HFFc6 (cell line): Measurements from ENCODE around the gene MRPL12. TPM values are rescaled to one million over a fixed set of nuclear protein-coding genes. Genes with fewer than 3 reads are reported as not detected.

Source experiments
- DNase-seq: peaks from one replicate; pipeline ENCODE4 v3.0.0-alpha.2; 2018
- H3K27ac Mint-ChIP-seq: 2 replicates; pipeline ENCODE4 v1.8.0; 2020; ENCODE audit warnings: mild to moderate bottlenecking, mixed read lengths
- H3K27me3 Mint-ChIP-seq: 2 replicates; pipeline ENCODE4 v1.8.0; 2021; ENCODE audit warnings: mild to moderate bottlenecking, moderate library complexity, mixed read lengths; ENCODE audit not compliant: insufficient read depth
- H3K36me3 Mint-ChIP-seq: 2 replicates; pipeline ENCODE4 v1.8.0; 2021; ENCODE audit warnings: low read depth, mixed read lengths
- H3K4me1 Mint-ChIP-seq: 2 replicates; pipeline ENCODE4 v1.8.0; 2020; ENCODE audit warnings: low read depth, mixed read lengths
- H3K4me3 Mint-ChIP-seq: 2 replicates; pipeline ENCODE4 v1.8.0; 2020; ENCODE audit warnings: mild to moderate bottlenecking, moderate library complexity, mixed read lengths
- H3K9me3 Mint-ChIP-seq: 2 replicates; pipeline ENCODE4 v1.8.0; 2020; ENCODE audit warnings: mild to moderate bottlenecking, mixed read lengths
- total RNA-seq, 6 experiments: library from RNA; stranded (reverse); fragmentation: NEBNext Ultra II Directional; extraction: Animal tissue kit (Norgen Biotek cat#: 25700); gene quantifications; 2 replicates in 1 of 6; 3 replicates in 5 of 6; pipeline ENCODE4 v1.2.3, GENCODE V29; 2021
- TF ChIP-seq, protein P1 (sequence below): fragments of 200-600 bp; sonication (generic); IDR thresholded peaks from 2 replicates; pipeline ENCODE4 v1.5.0; 2021; ENCODE audit warnings: antibody characterized with exemption, mild to moderate bottlenecking

The MRPL12 gene
- total RNA-seq, 6 experiments from 2014 or later, result 105 to 124 (median 113) TPM

- no peak overlapping the region for H3K4me3 Mint-ChIP-seq
- H3K9me3 Mint-ChIP-seq, result no peaks in the 10 kb centered on the region
- H3K4me1 Mint-ChIP-seq, result no peaks in the 10 kb centered on the region
- no peak for DNase-seq
- H3K27ac Mint-ChIP-seq, result no peak overlapping the region
- TF ChIP-seq, protein P1, sequence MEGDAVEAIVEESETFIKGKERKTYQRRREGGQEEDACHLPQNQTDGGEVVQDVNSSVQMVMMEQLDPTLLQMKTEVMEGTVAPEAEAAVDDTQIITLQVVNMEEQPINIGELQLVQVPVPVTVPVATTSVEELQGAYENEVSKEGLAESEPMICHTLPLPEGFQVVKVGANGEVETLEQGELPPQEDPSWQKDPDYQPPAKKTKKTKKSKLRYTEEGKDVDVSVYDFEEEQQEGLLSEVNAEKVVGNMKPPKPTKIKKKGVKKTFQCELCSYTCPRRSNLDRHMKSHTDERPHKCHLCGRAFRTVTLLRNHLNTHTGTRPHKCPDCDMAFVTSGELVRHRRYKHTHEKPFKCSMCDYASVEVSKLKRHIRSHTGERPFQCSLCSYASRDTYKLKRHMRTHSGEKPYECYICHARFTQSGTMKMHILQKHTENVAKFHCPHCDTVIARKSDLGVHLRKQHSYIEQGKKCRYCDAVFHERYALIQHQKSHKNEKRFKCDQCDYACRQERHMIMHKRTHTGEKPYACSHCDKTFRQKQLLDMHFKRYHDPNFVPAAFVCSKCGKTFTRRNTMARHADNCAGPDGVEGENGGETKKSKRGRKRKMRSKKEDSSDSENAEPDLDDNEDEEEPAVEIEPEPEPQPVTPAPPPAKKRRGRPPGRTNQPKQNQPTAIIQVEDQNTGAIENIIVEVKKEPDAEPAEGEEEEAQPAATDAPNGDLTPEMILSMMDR, result no peak
- peaks cover 7% of the 10 kb centered on the region for H3K27me3 Mint-ChIP-seq
- peaks cover 4% of the 10 kb centered on the region; the same call in 1 of the 2 replicates for H3K36me3 Mint-ChIP-seq
These were observed 11.6 kb upstream of the MRPL12 start for GRCh38 chr17:81691608-81692007.

DNA sequence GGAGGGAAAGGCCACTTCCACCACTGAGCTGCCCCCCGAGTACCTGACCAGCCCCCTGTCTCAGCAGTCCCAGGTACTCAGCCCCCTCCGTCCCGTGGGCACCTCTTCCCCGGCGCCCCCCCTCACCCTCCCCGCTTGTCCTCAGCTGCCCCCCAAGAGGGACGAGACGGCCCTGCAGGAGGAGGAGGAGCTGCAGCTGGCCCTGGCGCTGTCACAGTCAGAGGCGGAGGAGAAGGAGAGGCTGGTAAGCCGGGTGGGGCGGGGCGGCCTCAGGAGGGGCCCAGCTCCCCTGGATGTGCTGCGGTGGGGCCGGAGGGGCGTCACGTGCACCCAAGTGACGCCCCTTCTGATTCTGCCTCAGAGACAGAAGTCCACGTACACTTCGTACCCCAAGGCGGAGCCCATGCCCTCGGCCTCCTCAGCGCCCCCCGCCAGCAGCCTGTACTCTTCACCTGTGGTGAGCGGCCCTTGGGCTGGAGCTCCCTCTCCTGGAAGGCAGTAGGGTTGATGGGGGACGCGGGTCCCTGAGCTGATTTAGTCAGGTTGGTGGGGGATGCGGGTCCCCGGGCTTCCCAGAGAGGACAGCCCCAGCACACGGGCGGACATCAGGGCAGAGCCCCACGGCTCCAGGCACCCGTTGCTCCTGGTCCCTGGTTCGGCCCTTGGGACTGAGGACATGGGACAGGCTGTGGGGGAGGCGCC, 9.5 kb upstream of the MRPL12 start:
- H3K36me3 Mint-ChIP-seq, result peaks cover 19% of the 10 kb centered on the region
- H3K9me3 Mint-ChIP-seq, result no peaks in the 10 kb centered on the region
- H3K27ac Mint-ChIP-seq, result no peak overlapping the region
- peaks cover 4% of the 10 kb centered on the region for H3K27me3 Mint-ChIP-seq
- TF ChIP-seq, protein P1, result peak; percentile 21; the same call in 1 of the 2 replicates
- DNase-seq, result no peak
- no peak overlapping the region for H3K4me3 Mint-ChIP-seq
- no peaks in the 10 kb centered on the region for H3K4me1 Mint-ChIP-seq

DNA sequence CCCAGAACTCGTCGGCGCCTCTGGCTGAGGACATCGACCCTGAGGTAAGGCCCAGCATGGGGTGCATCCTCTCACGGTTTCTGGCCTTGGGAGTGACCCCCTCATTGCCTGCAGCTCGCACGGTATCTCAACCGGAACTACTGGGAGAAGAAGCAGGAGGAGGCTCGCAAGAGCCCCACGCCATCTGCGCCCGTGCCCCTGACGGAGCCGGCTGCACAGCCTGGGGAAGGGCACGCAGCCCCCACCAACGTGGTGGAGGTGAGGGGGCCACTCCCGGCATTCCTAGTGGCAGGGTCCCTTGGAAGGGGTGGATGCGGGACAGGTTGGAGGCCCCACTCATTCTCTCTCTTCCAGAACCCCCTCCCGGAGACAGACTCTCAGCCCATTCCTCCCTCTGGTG, 8.4 kb upstream of the MRPL12 start:
- Mint-ChIP-seq H3K4me1 (no peaks in the 10 kb centered on the region), H3K9me3 (no peaks in the 10 kb centered on the region), H3K27ac (no peak overlapping the region), H3K27me3 (peaks cover 2% of the 10 kb centered on the region), H3K4me3 (no peak overlapping the region), H3K36me3 (peaks cover 24% of the 10 kb centered on the region)
- TF ChIP-seq, protein P1, result no peak
- DNase-seq, result no peak

DNA sequence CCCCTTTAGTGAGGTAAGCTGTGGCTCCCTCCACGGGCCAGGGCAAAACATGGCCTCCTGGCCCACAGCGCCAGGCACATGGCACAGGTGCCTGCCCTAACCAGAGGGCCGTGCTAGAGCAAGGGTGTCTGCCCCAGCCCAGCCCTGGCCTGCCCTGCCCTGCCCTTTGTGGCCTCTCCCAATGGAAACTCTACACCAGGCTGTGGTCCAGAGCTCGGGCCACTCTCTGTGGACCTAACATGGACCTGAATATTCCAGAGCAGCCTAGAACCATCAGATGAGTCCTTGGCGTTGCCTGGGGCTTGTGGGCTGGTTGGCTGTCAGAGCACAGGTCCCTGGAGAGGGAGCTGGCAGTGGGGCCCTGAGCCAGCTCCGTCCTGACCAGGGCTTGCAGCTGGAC, 8.0 kb upstream of the MRPL12 start:
- H3K27ac Mint-ChIP-seq, result no peak overlapping the region
- no peaks in the 10 kb centered on the region for H3K4me1 Mint-ChIP-seq
- peaks cover 2% of the 10 kb centered on the region for H3K27me3 Mint-ChIP-seq
- no peaks in the 10 kb centered on the region for H3K9me3 Mint-ChIP-seq
- peaks cover 24% of the 10 kb centered on the region for H3K36me3 Mint-ChIP-seq
- TF ChIP-seq, protein P1, result no peak
- no peak for DNase-seq
- H3K4me3 Mint-ChIP-seq, result no peak overlapping the region

DNA sequence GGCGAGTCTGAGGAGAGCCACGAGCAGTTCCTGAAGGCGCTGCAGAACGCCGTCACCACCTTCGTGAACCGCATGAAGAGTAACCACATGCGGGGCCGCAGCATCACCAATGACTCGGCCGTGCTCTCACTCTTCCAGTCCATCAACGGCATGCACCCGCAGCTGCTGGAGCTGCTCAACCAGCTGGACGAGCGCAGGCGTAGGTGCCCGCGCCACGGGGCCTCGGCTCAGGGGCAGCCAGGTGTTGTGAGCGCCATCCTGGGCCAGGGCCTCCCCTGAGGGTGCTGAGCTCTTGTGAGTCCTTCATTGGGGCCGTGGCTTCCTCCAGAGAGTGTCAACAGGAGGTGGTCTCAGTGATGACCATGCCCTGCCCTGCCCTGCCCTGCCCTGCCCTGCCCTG, 7.4 kb upstream of the MRPL12 start:
- no peak overlapping the region for H3K27ac Mint-ChIP-seq
- TF ChIP-seq, protein P1, result no peak
- no peak overlapping the region for H3K4me3 Mint-ChIP-seq
- H3K36me3 Mint-ChIP-seq, result peaks cover 24% of the 10 kb centered on the region
- H3K9me3 Mint-ChIP-seq, result no peaks in the 10 kb centered on the region
- peaks cover 2% of the 10 kb centered on the region for H3K4me1 Mint-ChIP-seq
- H3K27me3 Mint-ChIP-seq, result peaks cover 3% of the 10 kb centered on the region
- DNase-seq, result no peak
